MM.1S (cell line): ENCODE results near the gene MTSS2.

Source experiments
- EZH2 ChIP-seq: fragments of 300-600 bp; sonication (generic); optimal IDR thresholded peaks from 2 replicates; pipeline ENCODE3; 2017; ENCODE audit warnings: low read depth, mild to moderate bottlenecking, antibody characterized with exemption, low read length, mixed read lengths
- TF ChIP-seq, protein P1 (sequence below): fragments of 300-600 bp; sonication (generic); IDR thresholded peaks from 2 replicates; pipeline ENCODE4 v1.5.1; 2016; ENCODE audit warnings: antibody characterized with exemption, low read length, mixed read lengths

DNA sequence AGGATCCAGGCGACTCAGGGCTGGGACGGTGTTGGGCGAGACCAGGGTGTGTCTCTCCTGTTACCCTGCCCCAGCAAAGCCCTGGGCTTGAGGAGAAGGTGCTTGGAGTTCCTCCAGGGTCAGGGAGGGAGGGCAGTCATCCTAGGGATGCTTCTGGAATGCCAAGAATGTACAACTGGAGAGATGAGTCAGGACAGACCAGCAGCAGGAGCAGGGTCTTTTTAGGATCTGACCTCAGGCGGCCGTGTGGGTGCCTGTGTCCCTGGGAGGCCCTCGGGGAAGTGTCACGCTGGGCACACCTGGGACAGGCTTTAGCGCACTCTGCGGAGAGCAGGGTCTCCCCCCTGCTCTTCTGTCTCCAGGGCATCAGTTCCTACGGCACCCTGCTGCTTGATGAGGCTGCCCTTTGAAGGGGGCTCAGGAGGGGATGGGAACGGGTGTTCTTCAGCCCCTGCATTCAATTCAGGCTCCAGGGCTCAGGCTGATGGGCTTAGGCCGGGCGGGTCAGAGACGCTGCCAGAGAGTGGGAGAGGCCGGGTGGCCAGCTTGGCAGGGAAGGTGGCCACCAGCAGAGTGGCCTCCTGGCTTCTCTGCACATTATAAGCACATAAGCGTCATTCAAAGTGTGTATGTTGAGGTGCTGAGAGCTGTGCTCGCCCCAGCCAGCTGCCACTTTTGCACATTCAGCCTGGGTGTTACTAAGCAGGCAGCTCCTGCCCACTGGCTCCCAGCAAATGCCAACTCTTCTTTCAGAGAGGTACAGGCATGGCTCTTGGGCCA lies 8.4 kb upstream of the MTSS2 start:
- TF ChIP-seq, protein P1, sequence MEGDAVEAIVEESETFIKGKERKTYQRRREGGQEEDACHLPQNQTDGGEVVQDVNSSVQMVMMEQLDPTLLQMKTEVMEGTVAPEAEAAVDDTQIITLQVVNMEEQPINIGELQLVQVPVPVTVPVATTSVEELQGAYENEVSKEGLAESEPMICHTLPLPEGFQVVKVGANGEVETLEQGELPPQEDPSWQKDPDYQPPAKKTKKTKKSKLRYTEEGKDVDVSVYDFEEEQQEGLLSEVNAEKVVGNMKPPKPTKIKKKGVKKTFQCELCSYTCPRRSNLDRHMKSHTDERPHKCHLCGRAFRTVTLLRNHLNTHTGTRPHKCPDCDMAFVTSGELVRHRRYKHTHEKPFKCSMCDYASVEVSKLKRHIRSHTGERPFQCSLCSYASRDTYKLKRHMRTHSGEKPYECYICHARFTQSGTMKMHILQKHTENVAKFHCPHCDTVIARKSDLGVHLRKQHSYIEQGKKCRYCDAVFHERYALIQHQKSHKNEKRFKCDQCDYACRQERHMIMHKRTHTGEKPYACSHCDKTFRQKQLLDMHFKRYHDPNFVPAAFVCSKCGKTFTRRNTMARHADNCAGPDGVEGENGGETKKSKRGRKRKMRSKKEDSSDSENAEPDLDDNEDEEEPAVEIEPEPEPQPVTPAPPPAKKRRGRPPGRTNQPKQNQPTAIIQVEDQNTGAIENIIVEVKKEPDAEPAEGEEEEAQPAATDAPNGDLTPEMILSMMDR = no peak
- TF ChIP-seq EZH2 = no peak
